ENCODE results near the gene CXCL10.
"Not testable (repeated sequence)": the region's sequence is repeated elsewhere in the genome, so short reads cannot be mapped to it uniquely, and the experiment has no call there.

Gene CXCL10

DNA sequence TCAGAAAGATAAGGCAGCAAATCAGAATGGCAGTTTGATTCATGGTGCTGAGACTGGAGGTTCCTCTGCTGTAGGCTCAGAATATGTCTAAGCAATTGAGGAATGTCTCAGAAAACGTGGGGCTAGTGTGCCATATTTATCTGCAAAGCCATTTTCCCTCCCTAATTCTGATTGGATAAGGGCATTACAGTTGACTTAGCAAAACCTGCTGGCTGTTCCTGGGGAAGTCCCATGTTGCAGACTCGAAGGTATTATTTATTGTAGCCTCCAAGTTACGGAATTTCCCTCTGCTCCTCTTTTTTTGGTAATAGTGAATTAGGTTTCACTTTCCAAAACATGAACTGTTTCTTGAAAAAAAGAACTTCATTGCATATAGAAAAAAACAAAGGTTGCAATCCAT, at the start of gene CXCL10:
Gene CXCL10 (minus strand): TSS at position 109 of the 400 bp plus-strand sequence. CDS start 66 bp downstream, at position 43.
- no peak for DNase-seq

GRCh38 chr4:76072760-76073159, 49.5 kb upstream of the CXCL10 start:
- DNase-seq: no peak

GRCh38 chr4:76067652-76068286, 44.5 kb upstream of the CXCL10 start:
- peak; percentile 65 for DNase-seq

DNA sequence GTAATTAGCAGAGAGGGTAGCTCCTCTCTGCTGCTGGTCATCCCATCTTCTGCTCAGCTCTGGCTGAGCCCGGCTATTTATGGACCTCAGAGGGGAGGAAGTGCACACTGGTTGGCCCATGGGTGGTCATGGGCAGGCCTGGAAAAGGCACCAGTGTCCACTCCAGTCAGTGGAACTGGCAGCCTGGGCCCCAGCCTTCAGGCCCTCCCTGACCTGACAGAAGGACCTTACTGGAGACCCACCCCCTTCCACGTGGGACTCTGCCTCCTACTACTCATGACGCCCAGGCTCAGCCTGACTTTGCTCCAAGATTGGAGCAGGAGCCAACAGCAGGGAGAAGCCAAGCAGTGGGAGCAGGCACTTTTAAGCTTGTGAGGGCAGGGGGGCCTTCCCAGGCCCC, 43.2 kb upstream of the CXCL10 start:
- DNase-seq: no peak

DNA sequence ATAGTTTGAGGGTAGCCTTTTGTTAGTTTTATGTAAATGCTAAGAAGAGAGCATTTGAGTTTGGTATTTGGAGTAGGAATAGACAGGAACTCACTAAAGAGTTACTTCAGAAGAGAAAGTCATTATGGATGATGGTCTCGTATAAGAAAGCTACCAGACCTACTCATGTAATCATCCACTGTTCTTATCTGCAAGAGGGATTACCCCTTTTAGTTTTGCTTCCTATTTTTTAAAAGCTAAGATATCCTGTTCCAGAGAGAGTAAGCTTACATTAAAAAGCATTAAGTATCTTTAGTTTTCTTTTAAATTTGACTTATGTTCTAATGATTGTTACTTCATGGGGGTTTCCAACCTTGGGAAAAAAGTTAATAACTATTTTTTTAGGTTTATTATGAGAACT, 38.7 kb upstream of the CXCL10 start:
- no peak for DNase-seq

GRCh38 chr4:76061421-76061820, 38.1 kb upstream of the CXCL10 start:
- DNase-seq: no peak

DNA sequence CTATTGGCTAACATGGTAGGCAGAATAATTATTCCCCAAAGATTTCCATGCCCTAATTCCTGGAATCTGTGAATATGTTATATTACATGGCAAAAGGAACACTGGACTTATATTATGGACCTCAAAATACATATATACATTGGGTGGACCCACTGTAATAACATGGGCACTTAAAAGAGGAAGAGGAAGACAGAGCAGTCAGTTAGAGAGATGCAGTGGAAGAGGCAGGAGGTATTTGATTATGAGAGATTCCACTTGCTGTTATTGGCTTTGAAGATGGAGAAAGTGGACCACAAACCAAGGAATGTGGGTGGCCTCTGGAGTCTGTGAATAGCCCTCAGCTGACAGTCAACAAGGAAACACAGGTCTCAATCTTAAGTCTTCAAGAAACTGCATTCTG, 37.2 kb upstream of the CXCL10 start:
- no peak for DNase-seq

DNA sequence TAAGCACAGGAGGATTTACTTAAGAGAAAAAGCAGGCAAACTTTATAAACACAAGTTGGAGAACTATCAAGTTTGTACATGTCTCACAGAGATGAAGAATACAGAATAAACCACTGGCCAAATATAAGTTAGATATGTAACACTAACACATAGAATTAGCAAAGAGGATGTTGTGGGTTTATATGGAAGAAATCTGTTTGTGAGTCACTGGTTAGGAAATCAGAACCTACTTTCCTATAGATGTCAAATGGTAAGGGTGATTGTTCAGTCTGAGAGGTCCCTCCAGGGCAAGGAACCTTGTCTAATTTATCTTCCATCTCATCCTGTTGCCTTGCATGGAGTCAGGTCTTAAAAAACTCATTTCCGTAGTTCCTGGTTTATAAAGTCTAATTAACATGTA, 36.5 kb upstream of the CXCL10 start:
- no peak for DNase-seq

- DNase-seq: no peak
Measured at GRCh38 chr4:76058888-76059426, 35.7 kb upstream of the CXCL10 start.

DNA sequence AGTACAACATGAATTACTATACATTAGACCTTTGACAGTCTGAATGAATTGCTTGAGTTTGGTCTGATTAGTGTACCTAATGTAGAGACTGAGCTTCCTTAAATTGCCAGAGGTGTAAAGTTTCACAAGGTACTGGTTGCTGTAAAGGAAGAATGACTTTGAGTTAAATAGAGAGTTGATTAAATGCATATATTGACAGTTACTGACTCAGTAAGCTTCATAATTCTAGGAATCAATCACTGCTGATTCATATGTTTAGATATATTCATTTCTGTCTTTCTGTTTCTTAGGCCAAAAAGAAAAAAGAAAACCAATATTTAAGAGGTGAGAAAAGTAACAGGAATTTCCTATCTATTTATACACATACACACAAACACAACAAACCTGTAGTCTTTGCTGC, 35.0 kb upstream of the CXCL10 start:
- DNase-seq: no peak

GRCh38 chr4:76055421-76055820, 32.1 kb upstream of the CXCL10 start:
- DNase-seq: no peak

GRCh38 chr4:76055016-76055415, 31.7 kb upstream of the CXCL10 start:
- no peak for DNase-seq

- DNase-seq: no peak
Measured at GRCh38 chr4:76053730-76054129, 30.4 kb upstream of the CXCL10 start.

- not testable (repeated sequence) for DNase-seq
Measured at GRCh38 chr4:76050560-76051050, 27.3 kb upstream of the CXCL10 start.

DNA sequence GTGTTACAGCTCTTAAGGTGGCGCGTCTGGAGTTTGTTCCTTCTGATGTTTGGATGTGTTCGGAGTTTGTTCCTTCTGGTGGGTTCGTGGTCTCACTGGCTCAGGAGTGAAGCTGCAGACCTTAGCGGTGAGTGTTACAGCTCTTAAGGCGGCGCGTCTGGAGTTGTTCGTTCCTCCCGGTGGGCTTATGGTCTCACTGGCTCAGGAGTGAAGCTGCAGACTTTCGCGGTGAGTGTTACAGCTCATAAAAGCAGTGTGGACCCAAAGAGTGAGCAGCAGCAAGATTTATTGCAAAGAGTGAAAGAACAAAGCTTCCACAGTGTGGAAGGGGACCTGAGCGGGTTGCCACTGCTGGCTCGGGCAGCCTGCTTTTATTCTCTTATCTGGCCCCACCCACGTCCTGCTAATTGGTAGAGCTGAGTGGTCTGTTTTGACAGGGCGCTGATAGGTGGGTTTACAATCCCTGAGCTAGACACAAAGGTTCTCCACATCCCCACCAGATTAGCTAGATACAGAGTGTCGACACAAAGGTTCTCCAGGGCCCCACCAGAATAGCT, 26.6 kb upstream of the CXCL10 start:
- DNase-seq: not testable (repeated sequence)

- DNase-seq: not testable (repeated sequence)
Measured at GRCh38 chr4:76044686-76045085, 21.4 kb upstream of the CXCL10 start.

- not testable (repeated sequence) for DNase-seq
Measured at GRCh38 chr4:76043306-76043705, 20.0 kb upstream of the CXCL10 start.

GRCh38 chr4:76042241-76042998, 19.1 kb upstream of the CXCL10 start:
- DNase-seq: not testable (repeated sequence)

- DNase-seq: no peak
Measured at GRCh38 chr4:76036855-76037254, 13.6 kb upstream of the CXCL10 start.

GRCh38 chr4:76035799-76036380, 12.6 kb upstream of the CXCL10 start, which contains the start of gene CXCL11:
Gene CXCL11, minus strand, starts transcription at chr4:76036070. Its CDS starts 83 bp downstream, at chr4:76035987.
- no peak for DNase-seq

DNA sequence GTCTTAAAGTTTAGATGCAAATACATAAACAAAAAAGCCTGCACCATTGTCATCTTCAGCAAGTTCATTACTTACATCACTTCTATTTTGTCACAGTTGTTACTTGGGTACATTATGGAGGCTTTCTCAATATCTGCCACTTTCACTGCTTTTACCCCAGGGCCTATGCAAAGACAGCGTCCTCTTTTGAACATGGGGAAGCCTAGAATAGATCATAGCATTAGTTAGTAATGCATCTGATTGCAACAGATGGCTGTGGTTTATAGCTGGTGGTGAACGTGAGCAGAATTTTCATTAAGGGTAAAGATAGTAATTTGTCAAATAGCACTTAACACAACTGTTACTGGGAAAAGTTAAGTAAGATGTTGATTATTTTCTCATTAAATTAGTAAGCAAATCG, 11.8 kb upstream of the CXCL10 start:
- DNase-seq: no peak

GRCh38 chr4:76029300-76029699, 6.0 kb upstream of the CXCL10 start:
- DNase-seq: no peak

DNA sequence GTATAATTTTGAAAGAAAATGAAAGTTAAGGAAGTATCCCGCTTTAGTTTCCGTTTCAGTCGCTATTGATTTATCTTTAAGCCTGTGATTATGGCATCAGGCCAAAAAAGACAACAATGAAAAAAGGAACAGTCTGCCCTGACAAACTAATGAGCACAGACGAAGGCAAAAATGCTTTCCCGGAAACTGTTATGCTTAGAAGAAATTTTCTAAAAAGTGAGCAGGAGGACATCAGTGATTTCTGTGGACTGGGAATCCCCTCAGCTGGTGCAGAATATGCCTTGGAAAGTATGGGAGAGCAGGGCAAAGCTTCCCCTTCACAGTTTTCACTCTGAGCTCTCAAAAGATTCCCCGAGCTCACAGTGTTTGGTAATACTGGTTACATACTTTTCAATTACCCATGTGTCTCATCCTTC, 5.1 kb upstream of the CXCL10 start:
- DNase-seq: peak; percentile 40
